ENCODE data around the gene CLTCL1.

DNA sequence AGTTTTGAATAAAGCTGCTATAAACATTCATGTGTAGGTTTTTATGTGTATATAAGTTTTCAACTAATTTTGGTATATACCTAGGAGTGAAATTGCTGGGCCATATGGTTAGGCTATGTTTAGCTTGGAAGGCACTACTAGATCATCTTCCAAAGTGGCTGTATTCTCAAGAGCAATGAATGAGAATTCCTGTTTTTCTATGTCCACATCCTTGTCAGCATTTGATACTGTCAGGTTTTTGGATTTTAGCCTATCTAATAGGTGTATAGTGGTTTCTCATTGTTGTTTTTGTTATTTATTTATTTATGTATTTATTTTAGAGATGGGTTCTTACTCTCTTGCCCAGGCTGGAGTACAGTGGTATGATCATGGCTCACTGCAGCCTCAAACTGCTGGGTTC lies 26.3 kb upstream of the CLTCL1 start:
- TF ChIP-seq, protein P1, sequence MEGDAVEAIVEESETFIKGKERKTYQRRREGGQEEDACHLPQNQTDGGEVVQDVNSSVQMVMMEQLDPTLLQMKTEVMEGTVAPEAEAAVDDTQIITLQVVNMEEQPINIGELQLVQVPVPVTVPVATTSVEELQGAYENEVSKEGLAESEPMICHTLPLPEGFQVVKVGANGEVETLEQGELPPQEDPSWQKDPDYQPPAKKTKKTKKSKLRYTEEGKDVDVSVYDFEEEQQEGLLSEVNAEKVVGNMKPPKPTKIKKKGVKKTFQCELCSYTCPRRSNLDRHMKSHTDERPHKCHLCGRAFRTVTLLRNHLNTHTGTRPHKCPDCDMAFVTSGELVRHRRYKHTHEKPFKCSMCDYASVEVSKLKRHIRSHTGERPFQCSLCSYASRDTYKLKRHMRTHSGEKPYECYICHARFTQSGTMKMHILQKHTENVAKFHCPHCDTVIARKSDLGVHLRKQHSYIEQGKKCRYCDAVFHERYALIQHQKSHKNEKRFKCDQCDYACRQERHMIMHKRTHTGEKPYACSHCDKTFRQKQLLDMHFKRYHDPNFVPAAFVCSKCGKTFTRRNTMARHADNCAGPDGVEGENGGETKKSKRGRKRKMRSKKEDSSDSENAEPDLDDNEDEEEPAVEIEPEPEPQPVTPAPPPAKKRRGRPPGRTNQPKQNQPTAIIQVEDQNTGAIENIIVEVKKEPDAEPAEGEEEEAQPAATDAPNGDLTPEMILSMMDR (IDR thresholded peaks at IDR 0.05) = no peak
- TF ChIP-seq POLR2A (IDR thresholded peaks at IDR 0.05) = no peak
